Myocyte (in vitro differentiated cells): Measurements from ENCODE around the gene S100A12. TPM values are rescaled to one million over a fixed set of nuclear protein-coding genes. Genes with fewer than 3 reads are reported as not detected.

ENCODE experiments used
- DNase-seq: peaks from one replicate; pipeline ENCODE4 v3.0.0-alpha.2; 2012; ENCODE audit warnings: low read depth
- total RNA-seq: library from RNA; depleted of rRNA; stranded (reverse); fragments of >200 nt; gene quantifications from 2 replicates; pipeline ENCODE4 v1.2.3, GENCODE V29; 2014

S100A12 gene
- total RNA-seq, 1 donor from 2014 or later, result not detected

GRCh38 chr1:153397051-153397923, 21.9 kb upstream of the S100A12 start:
- no peak for DNase-seq

GRCh38 chr1:153396461-153396860, 21.0 kb upstream of the S100A12 start:
- DNase-seq, result no peak

GRCh38 chr1:153395776-153396175, 20.4 kb upstream of the S100A12 start:
- no peak for DNase-seq

GRCh38 chr1:153395136-153395685, 19.8 kb upstream of the S100A12 start:
- DNase-seq, result no peak

GRCh38 chr1:153394391-153394790, 19.0 kb upstream of the S100A12 start:
- DNase-seq, result no peak

GRCh38 chr1:153393926-153394325, 18.5 kb upstream of the S100A12 start:
- no peak for DNase-seq

GRCh38 chr1:153392822-153393221, 17.4 kb upstream of the S100A12 start:
- DNase-seq, result no peak

- no peak for DNase-seq
Observed at GRCh38 chr1:153392258-153392657, 16.8 kb upstream of the S100A12 start.

GRCh38 chr1:153390938-153391710, 15.7 kb upstream of the S100A12 start, which contains the start of gene S100A8:
TSS of gene S100A8 (minus strand) at chr1:153391073. CDS start at chr1:153390535, 538 bp downstream.
- DNase-seq, result peak; percentile 21

GRCh38 chr1:153389973-153390879, 14.8 kb upstream of the S100A12 start:
- DNase-seq, result no peak

GRCh38 chr1:153389401-153389800, 14.0 kb upstream of the S100A12 start:
- no peak for DNase-seq

GRCh38 chr1:153387785-153388184, 12.4 kb upstream of the S100A12 start:
- DNase-seq, result no peak

- DNase-seq, result no peak
Observed at GRCh38 chr1:153387001-153387400, 11.6 kb upstream of the S100A12 start.

- DNase-seq, result no peak
Observed at GRCh38 chr1:153386500-153386901, 11.1 kb upstream of the S100A12 start.

GRCh38 chr1:153384958-153385580, 9.6 kb upstream of the S100A12 start:
- DNase-seq, result no peak

- DNase-seq, result no peak
Observed at GRCh38 chr1:153380711-153381110, 5.3 kb upstream of the S100A12 start.

- DNase-seq, result no peak
Observed at GRCh38 chr1:153379591-153379990, 4.2 kb upstream of the S100A12 start.

GRCh38 chr1:153374071-153374470, 1.4 kb downstream of the S100A12 start:
- DNase-seq, result no peak

GRCh38 chr1:153372571-153372970, 2.9 kb downstream of the S100A12 start:
- DNase-seq, result no peak

GRCh38 chr1:153371231-153371630, 4.2 kb downstream of the S100A12 start:
- no peak for DNase-seq
